Measurements from ENCODE around the gene DHODH. TPM values are rescaled to one million over a fixed set of nuclear protein-coding genes. Genes with fewer than 3 reads are reported as not detected.

The DHODH gene
- total and polyA plus RNA-seq, 2 of the 8 experiments (the other 6 are each of a cell fraction or from before 2014, with no cell fraction given), result 9.1 to 19.4 TPM

DNA sequence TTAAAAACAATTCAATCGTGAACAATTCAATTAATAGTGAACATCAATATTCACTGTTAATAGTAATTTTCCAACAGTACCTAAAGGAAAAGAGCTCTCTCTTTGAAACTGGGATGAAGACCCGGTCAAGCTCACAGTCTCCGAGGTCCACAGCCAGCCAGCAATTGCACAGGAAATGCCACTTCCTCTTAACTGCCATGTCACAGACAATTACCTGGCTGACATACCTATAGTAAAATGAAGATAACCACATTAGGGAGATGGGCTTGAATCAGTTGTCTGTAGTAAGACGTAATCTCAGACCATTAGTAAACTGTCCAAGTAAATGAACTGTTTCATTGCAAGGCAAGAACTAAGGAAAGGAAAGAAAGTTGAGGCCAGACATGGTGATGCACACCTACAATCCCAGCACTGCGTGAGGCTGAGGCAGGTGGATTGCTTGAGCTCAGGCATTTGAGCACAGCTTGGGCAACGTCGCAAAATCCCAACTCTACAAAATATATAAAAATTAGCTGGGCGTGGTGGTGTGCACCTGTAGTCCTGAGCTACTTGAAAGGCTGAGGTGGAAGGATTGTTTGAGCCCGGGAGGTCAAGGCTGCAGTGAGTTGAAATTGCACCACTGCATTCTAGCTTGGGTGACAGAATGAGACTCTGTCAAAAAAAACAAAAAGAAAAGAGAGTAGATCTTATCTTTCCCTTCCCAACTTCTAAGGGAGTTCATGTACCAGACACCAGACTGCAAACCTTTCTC is 45.2 kb upstream of the DHODH start (continued):
- TF ChIP-seq CHD7 (IDR thresholded peaks at IDR 0.05; ENCODE audit: insufficient replicate concordance, low read length), result no peak
- no peak for TF ChIP-seq RFX5 (IDR thresholded peaks at IDR 0.05; ENCODE audit: borderline replicate concordance, low read depth, low read length)
- no peak for TF ChIP-seq ZNF274 (IDR thresholded peaks at IDR 0.05; ENCODE audit: borderline replicate concordance, extremely low read depth, low read length)
- TF ChIP-seq TAF1 (IDR thresholded peaks at IDR 0.05; ENCODE audit: low read depth, low read length), result no peak
- no peak for TF ChIP-seq FOSL1 (IDR thresholded peaks at IDR 0.05; ENCODE audit: insufficient read depth, low read depth, low read length)
